ENCODE data around the gene WLS.

Gene WLS

DNA sequence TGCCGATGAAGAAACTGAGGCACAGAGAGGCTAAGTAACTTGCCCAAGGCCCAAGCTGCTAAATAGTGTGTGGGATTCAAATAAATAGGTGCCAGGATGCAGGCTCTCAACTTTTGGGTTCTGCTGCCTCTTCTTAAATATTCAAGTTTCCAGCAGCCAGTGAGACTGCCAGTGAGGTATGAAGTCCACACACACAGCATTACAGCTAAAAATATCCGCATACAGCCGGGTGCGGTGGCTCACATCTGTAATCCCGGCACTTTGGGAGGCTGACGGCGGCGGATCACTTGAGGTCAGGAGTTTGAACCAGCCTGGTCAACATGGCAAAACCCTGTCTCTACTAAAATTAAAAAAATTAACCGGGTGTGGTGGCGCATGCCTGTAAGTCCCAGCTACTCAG is 103.5 kb downstream of the WLS start:
- no peak for DNase-seq

DNA sequence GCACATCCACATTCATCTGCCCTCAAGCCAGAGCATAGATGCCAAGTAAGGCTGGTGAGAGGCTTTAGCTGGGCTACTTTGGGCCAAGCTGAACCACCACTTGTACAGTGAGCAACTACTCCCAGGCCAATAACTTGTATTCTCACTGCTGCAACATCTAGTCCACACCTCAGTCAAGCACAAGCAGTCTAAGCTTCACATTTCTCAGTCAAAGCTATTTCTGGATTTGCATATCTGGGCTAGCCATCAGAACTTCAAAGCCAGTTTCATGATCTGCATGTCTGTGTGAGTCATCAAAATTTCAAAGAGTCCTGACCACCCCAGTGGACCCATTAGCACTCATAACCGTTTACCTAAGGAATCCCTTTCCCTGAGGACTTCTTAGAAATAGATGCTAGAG is 104.2 kb downstream of the WLS start:
- DNase-seq: no peak

DNA sequence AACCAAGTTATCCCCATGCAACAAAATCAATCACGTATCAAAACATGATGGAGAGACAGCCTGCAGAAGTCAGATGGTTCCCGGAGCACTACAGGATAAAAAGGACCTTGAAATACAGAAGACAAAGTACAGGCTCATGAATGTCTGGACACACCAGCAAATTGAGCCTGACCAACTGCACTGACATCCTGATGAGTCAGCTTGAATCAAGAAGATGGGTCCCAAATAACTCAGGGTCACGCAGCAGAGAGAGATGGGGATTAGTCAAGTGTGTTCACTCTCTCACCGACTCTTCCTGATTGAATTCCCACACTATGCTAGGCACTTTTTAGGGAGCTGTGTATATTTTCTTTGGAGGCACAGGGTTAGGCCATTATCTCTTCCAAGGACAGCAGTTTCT is 110.8 kb downstream of the WLS start:
- DNase-seq: no peak

DNA sequence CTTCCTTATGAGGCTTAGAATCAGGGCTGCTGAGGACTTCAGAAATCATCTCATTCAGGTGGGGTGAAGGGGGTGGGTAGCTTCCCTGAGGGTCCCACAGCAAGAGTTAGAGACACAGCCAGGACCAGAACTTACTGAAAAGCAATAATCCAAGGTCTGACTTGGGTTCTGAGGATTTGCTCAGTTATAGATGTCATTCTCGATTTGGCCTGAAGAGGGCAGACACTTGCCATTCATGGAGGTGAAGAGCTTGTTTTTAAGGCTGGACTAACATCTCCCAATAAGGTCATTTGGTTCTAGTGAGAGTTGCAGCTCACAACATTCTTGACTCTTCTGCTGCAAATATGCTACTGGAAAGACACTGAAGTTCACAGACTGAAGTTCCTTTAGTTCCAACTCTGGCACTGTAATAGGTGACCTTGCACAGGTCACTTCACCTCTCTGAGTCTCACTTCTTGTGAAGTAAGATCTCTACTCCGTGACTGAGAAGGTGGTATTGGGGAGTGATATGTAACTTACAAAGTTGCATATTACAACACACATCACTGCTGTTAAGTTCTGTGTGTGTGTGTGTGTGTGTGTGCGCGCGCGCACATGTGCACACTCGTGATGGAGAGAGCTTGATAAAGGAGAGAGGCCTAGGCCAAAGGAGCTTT is 112.1 kb downstream of the WLS start:
- peak; percentile 74 for DNase-seq

DNA sequence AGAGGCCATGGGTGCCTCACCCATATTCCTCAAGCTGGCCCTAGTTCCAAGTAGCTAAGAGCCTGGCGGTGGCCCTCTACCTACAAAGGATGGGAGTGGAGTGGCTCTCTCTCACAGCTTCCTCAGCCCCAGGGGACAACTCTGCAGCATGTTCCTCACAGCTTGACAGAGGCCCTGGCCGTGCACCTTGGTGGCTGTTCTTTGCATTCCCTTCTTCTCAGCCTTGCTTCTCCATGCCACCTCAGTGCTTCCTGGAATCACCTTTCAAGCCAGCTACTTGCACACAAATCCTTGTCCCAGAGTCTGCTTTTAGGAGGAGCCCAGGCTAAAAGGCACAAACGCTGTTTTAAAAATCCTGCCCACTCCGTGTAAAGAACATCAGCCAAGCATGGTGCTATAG is 112.9 kb downstream of the WLS start:
- DNase-seq: no peak

DNA sequence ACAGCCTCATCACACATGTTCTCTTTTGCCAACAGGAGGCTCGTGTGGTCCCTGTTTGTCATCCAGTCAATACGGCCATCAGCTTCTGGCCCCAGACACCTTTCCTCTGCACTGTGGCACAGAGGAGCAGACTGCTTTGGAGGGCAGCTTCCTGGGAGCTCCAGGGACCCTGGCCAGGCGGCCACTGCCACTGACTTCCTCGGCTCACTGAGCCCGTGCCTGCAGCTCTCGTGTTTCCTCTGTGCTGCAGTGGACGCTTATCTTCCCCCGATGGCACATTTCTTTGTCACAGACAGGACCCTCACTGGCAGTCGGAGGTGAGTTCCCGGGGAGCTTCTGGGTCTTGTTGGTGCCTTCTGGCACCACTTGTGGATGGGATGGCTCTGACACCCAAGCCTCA is 114.9 kb downstream of the WLS start:
- DNase-seq: no peak

DNA sequence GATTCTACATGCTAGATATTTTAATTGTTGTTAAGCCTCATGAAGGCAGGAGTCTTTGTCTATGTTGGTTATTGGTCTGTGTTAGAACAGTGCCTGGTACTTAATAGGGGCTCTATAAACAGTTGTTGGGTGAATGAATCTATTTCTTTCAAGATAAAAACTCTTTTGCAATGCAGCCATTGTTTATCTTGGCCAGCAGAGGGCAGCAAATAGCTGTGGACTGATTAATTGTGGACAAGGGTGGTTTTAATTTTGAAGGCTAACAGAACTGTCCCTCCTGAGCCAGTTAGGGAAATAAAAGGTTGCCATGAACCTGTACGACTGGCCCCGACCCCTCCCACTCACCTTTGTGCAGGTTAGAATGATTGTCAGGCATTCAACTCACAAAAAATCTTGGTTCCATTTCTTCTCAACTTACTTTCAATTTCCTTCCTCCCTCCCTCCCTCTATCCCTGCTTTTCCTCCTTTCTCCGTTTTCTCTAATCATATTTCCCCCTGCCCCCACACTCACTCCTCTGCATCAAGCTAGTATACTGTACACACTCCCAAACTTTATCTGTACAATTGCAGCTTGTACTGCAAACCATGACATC is 115.6 kb downstream of the WLS start:
- peak; percentile 49 for DNase-seq

DNA sequence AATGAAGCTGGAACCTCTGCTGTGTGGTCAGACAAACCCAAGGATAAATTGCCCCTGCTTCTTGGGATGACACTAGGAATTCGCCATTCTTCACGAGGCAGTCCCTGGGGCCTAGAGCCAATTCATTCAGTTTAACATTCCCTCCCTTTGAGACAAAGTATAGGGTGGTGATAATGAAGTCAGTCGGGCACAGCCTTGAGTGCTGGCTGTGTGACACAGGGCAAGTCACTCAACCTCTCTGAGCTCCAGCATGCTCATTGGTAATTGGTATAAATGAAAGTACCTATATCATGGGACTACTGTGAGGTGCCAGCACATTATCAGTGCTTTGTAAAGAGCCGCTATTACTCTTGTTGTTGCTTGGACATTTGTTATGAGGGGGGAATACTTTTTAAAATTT is 117.0 kb downstream of the WLS start:
- DNase-seq: no peak

DNA sequence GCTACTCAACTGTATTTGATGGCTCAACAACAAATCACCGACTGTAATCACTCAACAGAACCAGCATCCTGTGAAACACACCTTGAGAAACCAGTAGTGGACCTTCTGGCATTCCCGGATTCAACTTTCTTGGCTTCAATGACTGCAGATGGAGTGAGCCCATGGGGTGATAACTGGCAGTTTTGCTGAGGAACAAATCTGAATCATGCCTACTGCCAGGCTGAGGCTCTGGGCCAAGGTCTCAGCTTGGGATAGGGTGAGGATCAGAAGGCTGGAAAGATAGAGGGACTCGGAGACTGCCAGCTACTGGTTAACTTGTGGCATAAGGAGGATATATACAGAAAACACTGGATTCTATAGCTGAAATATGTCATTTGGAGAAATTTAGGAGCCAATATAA is 118.4 kb downstream of the WLS start:
- DNase-seq: no peak

DNA sequence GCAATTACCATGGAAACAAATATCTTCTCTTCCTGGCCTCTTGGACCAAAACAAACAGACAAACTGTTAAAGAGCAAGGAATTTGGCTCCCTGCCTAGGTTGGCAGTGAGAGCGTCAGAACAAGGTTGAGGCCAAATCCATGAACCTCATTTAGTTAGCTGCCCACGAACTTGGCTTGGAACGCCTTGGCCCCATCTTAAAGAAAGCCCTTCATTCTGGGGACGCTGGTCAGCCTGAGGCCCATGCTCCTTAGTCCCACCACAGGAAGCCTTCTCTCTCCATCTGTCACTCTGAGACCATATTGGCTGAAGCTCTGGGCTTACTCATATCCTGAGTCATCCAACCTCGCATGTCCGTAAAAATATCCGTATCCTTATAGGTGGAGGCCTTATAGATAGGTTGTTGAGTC is 119.5 kb downstream of the WLS start:
- DNase-seq: no peak

DNA sequence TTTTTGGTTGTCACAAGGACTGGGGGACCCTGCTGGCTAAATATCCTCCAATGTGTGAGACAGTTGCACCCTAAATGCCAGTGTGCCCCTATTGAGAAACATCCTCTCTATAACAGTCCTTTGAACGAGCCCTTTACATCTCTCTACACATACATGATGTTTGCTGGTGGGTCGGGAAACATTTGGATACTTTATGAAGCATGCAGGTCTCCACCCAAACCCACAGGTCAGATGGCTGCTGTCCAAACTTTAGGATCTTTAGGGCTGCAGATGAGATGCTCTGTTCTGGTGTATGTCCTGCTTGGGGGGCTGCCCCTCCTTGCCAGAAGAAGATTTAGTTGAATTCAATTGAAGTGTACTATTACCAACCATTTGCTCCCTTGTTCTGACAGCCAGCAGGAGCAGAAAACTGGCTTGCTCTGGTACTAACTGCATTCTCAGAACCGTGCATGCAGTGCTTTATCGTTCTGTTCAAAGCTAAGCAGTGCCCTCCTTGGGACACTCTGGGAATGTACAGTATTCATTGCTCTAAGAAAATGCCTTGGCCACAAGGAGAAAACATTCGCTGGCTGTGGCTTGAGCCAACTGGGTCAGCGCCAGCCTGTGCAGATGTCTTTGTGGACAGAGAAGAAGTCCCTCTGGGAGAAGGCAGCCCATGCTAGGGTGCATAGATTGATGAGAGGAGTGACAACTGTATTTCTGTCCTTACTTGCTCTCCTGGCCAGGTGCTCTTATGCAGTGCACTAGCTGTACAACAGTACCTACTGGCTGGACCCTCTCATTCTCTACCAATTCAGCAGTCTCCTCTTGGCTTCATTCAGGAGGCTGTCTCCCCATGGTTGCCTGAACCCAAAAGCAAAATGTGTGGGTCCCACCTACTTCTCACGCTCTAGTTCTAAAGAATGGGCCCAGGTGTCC is 120.5 kb downstream of the WLS start:
- peak; percentile 67 for DNase-seq

DNA sequence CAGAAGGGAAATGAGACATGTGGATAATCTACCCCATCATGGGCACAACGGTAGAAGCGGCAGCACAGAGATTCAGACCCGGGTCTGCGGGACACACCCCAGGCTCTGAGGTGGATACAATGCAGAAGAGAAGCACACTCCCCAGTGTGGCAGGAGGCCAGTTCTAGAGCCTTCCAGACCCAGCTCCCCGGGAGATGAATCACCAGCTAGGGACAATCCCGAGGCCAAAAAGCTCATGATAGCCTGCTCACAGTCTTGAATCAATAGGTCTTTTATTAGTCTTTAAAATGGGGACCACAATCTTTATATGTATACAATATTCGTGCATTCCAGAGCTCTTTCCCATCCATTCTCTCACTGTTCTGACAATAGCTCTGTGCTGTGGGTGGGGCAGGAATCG is 124.6 kb downstream of the WLS start:
- DNase-seq: no peak

DNA sequence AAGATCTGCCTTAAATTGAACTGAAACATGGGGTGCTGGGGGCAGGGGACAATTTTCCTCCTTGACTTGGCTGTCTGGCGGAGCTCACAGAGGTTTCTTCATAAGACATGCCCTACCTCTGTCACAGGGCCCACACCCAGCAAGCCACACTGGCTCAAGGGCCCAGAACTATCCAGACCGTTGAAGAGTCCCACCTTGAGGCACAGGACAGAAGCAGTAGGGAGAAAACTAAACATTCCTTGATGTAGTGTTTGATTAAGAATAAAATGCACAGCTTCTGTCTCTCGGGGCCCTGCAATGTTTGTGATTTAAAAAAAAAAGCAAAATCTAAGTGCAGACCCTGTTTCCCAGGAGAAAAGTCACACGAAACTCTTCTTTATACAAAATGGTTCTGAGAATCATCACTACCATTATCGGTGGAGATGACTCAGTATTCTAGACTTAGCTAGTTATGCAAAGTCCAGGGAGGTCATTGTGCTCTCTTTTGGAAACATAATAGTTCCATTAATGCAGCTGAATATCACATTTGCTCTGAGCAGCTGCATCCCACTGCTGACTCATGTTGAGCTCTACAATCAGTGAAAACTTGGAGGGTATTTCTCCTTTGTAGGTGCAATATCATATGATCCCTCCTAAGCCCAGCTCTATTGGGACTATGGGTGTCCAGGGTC is 128.3 kb downstream of the WLS start:
- DNase-seq: no peak

DNA sequence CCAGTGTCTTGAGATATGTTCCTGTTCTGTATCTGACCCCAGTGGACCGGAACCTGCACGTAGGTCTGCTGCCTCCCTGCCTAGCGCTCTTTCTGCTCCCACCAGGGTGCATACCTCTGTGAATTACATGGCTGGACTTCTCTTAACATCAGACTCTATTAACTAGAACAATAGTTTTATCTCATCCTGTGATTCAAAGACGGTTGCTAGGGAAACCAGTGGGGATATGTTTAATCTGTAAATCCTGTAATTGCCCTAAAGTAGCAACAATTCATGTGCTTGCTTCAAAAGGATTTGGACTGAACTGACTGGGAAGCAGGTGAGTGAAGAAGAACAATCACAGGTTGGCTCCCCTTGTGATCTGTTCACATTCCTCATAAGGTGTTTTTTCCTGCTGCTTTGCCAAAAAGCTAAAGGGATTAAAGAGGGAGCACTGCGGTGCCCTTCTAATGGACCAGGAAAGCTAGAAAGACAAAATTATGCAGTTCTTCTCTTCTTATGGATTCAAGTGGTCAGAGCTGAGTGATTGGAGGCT is 129.2 kb downstream of the WLS start:
- no peak for DNase-seq

DNA sequence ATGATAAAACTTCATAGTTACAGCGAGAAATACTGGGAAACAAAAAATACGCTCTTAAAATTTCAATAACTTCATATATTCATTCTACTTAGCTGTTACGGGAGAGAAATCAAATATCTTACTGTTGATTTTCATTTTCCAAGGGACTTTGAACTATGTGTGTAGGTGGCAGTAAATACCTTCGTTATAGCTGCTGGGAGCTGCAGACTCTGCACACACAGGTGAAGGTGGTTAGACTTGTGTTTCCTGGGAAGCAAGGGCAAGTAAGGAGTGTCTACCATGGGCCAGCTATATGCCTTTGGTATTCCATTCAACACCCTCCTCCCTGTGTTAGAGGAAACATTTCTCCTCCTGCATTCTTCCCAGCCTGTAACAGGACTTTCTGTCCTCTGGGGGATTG is 130.5 kb downstream of the WLS start:
- DNase-seq: no peak

DNA sequence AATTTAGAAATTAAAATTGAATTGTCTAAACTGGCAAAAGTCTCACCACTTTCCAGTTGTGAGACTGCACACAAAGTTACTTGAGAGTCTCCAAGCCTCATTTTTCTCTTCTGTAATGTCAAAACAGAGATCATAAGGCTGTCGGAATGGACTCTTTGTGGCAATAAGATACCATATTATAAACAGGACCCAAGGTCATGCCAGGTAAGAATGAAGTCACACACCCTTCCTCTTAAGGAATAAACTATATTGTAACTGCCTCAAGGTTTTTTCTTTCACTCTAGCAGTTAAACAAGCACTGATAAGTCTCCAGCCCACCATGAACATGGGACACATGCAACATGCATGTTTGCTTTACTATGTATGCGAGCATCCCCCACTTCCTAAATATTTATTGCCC is 131.8 kb downstream of the WLS start:
- DNase-seq: no peak

DNA sequence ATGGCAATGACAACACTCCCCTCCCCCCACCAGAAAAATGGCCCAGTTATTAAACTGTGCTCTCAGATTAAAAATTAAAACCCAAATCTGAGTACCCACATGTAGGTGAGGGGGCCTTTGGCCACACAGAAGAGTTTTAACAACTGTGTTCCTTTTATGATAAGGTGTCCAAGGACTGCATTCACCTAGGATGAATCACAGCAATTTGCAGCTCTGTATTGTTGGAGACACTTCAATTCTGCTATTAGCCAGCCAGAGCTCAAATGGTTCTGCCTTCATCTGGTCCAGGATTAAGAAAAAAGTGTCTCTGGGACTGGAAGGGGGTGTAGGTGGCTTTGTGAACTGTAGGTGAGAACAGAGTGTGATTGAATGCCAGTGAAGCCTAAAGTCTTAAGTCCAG is 138.6 kb downstream of the WLS start:
- no peak for DNase-seq

DNA sequence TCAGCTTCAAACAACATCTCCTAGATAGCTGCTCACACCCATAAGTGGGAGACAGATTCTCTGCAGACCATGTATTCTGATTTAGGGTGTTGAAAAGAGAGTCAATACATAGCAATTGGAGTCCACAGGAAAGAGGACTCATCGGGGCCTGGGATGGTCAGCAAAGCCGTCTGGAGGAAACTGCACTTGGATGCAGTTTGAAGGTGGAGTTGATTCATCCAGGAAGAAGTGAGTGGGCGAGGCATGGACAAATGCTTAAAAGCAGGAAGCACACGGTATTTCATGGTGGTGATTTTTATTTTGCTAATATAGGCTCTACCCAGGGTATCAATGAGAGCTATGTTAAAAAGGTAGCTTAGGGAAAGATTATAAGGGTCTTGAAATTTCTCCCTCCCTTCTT is 145.1 kb downstream of the WLS start:
- no peak for DNase-seq

DNA sequence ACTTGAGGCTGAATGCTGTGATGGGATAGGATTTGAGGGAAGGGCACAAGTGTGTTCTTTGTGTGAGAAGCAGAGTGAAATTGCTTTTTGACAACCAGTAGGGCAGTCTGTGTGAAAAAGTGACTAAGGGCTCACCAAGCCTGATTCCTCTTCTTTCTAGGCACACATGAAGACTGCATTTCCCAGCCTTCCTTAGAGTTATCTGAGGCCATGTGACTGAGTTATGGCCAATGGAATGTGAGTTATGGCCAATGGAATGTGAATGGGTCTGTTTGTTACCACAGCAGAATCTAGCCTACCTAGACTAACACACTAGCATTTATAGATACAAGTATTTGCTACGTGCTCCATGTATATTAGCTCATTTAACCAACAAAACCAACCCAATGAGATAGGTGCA is 146.6 kb downstream of the WLS start:
- DNase-seq: no peak

DNA sequence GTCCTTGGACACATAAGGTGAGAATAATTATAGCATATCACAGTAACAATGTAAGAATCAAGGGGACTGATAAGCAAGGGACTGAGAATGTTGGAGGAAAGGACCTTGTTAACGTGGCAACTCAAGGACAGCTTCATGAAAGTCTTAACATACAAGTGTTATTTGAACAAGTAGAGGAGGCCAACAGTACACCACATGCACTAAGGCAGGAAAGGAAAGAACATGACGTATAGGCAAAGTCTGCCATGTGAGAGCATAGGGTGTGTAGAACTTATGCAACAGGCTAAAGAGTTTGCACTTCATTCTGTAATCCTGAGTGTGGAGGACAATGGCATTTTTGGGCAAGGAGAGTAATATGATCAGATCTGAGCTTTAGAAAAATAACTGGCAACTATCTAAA is 148.6 kb downstream of the WLS start:
- no peak for DNase-seq

DNA sequence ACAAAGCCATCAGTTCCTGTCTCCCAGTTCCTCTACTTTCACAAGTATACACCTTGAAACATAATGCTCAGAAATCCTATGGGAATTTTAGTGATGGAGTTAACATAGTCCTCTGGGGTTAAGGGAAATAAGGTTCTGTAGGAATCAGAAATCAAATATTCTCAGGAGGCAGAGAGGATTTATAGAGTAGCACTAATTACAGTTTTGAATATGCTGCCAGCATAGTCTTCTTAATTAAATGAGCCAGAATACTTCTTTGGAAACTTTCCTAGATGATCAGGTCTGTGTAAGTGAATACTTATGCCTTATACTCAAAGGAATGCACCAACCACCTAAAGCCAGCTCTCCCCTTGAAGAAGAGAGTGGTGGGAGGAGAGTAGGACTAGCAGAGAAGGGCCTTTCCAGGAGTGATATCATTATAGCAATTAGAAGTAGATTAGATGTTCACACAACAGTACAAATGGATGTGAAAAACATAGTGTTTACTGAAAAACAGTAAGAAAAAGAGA is 150.5 kb downstream of the WLS start:
- no peak for DNase-seq

DNA sequence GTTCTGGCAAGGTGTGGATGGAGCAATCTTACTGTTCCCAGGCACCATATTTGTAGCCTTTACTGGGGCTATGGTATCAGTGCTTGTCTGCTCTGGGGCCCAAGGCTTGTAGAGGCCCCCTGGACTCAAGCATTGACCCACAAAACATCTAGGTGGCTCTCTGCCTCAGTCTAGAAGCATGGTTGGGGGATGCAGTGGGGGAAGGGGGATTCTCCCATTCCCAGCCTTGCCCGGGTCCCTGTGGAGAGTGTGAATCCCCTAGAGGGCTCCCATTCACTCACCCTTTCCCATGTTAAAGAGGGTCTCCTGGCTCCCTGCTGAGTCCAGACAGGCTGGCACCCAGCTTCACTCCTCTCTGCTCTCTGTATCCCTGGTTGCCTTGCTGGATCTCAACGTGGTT is 153.7 kb downstream of the WLS start:
- no peak for DNase-seq

Data from retina (tissue), 1 donor.